Fibroblast of gingiva (primary cell): ENCODE data around the gene PITHD1.
"Not testable (repeated sequence)": the region's sequence is repeated elsewhere in the genome, so short reads cannot be mapped to it uniquely, and the experiment has no call there.

Source experiments
- DNase-seq: peaks from one replicate; pipeline ENCODE4 v3.0.0-alpha.2; 2011; ENCODE audit warnings: low read depth

The PITHD1 gene

DNA sequence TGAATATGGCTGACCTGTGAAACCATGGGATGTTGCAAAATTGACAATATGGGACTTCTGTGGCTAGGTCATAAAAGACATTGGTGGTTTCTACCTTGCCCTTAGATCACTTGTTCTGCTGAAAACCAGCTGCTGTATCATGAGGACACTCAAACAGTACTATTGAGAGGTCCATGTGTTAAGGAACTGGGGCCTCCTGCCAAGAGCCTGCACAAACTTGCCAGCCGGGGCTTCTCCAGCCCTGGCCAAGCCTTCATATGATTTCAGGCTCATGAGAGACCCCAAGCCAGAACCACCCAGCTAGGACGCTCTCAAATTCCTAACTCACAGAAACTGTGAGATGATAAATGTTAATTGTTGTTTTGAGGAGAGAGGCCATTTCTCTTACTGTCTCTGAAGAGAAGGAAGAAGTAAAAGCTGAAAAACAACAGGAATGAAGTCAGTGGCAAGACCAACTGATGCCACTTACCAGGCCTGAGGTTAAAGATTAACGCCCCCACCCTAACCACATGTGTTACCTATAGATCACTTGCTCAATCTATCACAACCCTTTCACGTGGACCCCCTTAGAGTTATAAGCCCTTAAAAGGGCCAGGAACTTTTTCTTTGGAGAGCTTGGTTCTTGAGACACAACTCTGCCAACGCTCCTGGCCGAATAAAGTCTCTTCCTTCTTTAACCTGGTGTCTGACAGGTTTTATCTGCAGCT lies 3.9 kb upstream of the PITHD1 start:
- no peak for DNase-seq

DNA sequence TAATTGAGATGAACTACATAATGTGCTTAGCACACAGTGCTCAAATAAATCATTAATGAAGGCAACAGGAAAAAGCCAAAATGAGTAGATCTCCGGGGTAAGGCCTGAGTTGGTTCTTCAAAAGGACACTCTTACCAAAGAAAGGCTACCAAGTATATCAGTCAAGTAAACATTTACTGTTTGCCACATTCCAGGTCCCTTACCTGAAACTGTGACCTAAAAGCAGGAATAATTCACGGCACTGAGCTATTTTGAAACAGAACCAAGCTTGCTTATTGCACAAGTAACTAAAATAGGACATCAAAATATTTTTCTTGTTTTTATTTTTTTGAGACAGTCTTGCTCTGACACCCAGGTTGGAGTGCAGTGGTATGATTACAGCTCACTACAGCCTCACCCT lies 2.0 kb upstream of the PITHD1 start:
- DNase-seq = no peak

DNA sequence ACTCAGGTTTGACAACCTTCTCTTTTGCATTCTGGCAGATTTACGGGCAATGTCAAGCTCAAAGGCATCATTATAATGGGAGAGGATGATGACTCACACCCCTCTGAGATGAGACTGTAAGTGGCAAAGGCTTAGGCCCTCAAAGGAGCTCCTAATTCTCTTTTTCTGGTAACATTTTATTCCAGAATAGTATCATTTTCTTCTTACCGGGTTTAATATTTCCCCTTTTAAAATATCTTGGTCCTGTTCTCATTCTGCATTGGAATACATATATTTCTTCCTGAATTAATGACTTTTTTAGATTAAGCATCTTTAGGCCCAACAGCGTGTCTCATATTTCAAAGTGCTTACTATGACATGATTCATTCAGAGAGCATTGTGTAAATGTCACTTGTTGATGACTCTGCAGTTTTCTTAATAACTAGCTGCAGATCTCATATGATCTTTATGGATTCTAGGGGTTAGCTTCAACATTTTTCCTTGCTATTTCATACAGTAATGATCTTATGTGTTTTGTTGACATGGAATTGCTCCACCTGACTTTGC lies 1.7 kb downstream of the PITHD1 start:
- peak; percentile 80 for DNase-seq

DNA sequence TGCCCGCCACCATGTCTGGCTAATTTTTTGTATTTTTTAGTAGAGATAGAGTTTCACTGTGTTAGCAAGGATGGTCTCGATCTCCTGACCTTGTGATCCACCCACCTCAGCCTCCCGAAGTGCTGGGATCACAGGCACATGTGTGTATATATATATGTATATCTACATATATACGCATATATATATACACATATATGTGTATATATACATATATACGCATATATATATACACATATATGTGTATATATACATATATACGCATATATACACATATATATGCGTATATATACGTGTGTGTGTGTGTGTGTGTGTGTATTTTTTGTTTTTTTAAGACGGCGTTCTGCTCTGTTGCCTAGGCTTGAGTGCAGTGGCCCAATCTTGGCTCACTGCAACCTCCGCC lies 4.9 kb downstream of the PITHD1 start:
- not testable (repeated sequence) for DNase-seq

DNA sequence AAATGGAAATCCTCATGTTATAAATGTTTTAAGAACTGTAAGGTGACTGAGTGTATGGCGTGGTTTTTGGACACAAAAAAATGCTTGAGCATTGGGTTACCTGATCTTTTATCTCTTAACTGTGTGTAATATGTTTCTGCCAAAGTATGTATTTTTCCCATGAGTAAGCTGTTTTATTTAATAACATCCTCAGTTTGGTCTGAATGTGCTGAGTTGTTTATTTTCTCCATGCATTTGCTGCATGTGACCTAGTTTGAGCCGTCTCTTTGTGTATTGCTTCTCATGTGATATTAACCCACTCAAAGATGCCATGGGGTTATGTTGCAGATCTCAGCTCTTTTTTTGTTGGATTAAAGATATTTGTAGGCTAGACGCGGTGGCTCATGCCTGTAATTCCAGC lies 6.6 kb downstream of the PITHD1 start:
- no peak for DNase-seq

DNA sequence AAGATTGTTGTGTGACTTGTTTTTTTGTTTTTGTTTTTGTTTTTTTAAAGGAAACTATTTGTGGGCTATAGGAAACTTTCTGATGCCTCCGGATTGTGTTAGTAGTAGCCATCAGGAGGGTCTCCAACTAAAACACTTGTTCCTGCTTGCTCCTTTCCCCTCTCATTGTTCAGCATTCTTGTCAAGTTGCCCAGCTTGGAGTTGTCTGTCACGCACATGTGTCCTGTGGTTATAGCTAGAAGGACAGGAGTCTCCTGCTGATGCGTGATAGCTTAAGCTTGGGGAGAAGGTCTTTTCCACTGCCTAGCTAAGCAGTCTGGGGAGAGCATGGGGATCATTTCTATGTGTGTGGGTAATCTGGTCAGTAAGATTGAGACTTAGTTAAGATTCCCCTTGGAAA lies 9.5 kb downstream of the PITHD1 start:
- no peak for DNase-seq

DNA sequence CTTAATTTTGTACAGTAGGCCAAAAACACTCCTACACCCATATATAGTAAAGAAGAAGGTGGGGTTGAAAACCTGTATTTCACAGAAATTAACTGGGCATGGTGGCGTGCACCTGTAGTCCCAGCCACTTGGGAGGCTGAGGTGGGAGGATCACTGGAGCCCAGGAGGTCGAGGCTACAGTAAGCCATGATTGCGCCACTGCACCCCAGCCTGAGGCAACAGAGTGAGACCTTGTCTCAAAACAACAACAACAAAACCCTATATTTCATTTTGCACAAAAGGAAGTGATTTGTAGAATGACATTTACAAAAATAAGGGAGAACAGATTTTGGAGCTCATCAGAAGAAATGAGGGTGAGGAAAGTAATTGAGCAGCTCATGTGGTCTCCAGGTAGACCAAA lies 10.5 kb downstream of the PITHD1 start:
- no peak for DNase-seq

DNA sequence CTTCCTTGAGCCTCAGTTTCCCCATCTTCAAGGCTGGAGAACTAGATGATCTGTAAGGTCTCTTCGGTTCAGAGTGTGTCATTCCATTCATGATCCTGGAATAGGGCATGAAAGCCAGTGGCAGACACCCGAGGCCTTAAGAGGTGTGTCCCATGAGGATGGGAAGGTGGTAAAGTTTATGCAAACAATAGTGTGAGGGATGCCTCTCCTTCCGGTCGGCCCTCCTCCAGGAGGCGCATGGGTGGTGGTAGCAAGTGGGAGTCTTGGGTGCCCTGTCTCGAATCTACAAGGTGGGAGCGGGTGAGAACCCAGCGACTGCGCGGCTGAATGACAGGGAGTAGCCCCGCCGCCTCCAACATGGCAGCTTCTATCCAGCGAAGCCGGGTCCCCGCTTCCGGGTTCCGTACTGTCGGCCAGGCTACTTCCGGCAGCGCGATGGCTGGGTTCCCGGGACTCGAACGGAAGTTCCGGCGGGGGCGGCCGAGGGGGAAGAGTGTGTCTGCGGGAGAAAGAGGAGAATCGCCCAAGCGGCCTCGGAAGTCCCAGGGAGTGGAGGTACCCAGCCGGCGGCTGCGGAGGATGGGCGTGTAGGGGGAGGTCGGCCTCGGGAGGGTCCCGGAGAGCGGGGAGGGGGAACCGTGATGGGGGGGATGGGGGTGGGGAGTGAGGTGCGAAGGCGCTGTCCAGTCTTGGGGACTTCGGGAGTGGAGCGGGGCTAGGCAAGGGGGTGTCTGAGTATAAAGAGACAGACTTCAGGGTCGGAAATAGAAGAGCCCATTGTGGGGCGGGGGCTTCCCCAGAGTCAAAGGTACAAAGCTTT lies 12.7 kb downstream of the PITHD1 start, which contains the start of gene LYPLA2:
Gene LYPLA2, plus strand, starts transcription at position 450 of the 820 bp plus-strand sequence. CDS start 1,538 bp downstream, outside the sequence.
- DNase-seq = peak; percentile 88

DNA sequence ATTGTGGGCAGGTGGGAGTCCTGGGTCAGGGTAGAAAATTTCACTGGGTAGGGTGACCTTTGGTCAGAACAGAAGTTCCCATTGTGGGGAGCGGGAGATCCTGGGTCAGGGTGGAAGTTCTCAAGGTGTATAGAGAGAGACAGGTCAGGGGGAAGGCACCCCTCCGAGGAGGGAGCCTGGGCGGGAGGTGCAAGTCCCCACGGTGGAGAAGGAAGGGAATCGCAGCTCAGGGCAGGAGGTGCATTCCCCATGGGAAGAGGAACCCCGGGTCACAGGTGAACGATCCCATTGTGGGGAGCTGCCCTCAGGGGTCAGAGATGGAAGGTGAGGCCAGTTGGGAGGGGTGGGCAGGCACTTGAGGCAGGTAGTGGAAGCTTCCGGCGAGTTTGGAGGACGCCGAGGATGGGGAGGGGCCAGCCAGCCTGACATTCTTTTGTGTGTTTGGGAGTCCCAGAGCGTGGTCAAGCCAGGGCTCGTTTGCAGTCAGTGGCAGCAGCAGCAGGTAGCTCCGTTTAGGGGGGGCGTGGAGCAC lies 13.4 kb downstream of the PITHD1 start:
- DNase-seq = no peak

DNA sequence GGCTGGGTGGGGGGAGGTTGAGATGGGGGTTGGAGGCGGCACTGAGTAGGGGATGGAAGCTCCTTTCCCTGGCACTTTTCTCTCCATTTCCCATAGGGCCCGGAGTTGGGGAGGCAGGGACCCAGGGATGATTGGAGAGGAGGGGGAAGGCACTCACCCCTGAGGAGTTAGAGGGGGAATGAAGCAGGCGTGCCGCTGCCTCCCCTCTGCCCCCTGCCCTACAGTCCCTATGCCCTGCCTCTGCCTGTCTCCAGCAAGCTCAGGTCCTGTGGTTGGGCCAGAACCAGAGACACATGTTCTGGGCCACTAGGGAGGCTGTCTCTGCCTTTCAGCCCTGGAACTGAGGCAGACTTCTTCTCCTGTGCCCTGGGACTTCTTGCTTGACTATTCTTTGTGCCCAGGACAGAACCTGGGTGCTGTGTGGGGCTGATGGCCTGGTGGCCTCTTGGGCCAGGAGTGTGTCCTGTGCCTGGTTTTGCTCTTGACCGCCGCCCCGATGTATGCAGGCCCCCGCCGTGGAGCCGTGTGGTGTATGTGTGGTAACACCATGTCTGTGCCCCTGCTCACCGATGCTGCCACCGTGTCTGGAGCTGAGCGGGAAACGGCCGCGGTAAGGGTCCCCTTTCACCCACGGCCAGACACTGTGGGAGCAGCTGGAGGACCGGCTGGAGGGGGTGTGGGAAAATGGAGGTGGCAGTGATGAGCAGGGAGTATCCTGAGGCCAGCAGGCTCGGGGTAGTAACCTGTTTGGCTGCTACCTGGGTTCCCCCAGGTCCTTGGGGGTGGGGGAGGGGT lies 14.1 kb downstream of the PITHD1 start:
- no peak for DNase-seq

DNA sequence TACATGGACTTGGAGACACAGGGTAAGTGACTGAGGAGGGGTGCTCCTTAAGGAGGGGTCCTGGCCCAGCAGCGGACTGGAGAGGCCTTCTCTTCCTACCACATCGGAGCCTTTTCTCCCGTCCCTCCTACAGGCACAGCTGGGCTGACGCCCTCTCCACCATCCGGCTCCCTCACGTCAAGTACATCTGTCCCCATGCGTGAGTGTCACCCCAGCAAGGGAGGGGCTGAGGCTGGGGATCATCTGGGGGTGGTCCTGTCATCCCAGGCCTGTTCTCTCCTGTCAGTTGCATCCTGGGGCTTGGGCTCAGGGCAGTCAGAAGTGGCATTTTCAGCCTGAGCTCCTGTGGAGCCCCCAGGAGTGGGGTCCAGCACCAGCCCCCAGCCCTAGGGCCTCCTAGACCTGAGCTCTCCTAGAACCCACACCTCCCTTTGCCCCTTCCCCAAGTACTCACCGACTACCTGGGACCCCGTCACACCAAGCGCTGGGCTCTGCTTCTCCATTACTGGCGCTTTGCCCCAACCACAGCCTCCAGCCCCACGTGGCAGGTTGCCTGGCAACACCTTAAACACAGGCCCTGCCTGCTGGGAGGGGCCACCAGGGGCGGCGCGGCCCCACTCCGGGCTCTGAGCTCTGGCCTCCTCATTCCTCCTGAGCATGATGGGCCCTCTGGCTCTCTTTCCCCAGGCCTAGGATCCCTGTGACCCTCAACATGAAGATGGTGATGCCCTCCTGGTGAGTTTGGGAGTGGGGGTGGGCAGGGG lies 15.0 kb downstream of the PITHD1 start:
- DNase-seq = peak; percentile 24

DNA sequence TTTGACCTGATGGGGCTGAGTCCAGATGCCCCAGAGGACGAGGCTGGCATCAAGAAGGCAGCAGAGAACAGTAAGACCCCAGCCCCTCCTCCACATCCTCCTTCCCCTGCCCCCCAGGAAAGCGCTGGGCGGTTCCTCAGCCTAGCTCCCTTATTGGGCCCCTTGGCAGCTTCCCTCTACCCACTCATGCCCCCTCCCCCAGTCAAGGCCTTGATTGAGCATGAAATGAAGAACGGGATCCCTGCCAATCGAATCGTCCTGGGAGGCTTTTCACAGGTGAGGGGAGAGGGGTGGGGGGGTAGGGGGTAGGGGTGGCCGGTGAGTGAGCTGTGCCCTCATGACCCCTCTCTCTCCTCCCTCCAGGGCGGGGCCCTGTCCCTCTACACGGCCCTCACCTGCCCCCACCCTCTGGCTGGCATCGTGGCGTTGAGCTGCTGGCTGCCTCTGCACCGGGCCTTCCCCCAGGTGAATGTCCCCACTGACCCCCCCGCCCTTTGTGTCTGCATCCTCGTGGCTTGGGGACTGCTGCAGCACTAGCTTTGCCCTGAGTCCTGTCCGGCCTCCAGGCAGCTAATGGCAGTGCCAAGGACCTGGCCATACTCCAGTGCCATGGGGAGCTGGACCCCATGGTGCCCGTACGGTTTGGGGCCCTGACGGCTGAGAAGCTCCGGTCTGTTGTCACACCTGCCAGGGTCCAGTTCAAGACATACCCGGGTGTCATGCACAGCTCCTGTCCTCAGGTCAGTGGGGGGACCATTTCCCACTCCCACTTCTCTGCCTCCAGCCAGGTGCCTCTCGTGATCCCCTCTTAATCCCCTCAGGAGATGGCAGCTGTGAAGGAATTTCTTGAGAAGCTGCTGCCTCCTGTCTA lies 15.9 kb downstream of the PITHD1 start:
- no peak for DNase-seq

DNA sequence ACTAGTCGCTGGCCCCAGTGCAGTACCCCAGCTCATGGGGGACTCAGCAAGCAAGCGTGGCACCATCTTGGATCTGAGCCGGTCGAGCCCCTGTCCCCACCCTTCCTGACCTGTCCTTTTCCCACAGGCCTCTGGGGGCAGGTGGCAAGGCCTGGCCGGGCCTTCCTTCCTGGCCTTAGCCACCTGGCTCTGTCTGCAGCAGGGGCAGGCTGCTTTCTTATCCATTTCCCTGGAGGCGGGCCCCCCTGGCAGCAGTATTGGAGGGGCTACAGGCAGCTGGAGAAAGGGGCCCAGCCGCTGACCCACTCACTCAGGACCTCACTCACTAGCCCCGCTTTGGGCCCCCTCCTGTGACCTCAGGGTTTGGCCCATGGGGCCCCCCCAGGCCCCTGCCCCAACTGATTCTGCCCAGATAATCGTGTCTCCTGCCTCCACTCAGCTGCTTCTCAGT lies 16.5 kb downstream of the PITHD1 start:
- not testable (repeated sequence) for DNase-seq

DNA sequence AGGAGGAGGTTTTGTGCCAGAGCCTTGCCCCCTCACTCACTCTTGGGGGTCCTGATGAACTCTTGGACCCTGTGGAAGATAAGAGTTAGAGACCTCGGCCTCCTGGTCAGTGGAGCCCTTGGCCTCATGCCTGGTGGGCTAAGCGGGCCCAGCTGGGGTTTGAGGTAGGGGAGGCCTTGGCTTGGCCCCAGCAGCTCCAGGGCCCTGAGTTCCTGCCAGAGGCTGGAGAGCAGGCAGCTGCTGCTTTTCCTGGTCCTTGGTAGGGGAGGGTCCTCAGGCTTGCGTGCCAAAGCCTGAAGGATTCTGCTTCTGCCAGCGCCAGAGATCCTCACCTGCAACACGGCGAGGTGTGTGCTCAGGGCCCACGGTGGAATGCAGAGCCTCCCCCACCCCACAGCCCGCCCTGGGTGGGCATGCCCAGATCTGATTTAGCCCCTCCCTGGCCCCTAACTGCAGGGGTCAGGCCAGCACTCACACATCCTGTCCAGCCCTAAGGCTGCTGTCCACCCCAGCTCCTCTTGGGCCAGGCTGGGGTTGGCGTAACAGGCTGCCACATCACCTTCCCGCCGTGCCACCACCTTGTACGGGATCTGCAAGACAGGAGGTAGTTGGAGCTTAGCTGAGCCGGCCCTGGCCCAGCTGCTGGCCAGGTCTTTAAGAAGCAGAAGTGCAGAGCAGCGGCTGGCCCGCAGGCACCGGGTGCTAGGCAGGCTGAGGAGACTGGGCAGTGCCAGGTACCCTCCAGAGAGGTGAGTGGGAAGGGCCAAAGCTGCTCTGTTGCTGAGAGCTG lies 17.7 kb downstream of the PITHD1 start:
- DNase-seq = no peak

DNA sequence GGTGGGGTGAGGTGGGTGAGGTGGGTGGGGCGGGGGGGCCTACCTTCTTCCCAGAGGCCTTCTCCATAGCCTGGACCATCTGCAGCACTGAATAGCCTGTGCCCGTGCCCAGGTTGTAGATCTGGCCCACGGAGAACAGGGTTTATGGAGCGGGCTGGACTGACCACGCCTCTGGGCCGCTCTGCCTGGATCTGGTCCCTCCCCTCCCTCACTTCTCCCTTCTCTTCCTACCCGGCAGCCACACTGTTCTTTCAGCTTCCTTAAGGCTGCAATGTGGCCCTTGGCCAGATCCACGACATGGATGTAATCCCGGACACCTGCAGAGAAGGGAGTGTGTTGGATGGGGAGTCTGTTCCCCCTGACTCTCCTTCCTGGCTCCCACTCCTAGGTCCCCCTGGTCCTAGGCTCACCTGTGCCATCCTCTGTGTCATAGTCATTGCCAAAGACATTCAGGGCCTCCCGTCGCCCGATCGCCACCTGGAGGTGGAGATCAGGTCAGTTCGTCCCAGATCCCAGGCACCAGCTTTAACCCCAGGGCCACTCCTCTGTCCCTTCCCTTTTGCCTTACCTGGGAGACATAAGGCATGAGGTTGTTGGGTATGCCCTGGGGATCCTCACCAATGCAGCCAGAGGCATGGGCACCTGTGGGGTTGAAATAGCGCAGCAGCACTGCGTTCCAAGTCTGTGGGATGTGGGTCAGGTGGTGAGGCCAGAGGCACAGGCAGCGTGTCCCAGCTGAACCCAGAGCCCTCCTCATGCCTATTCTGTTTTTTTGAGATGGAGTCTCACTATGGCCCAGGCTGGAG lies 18.5 kb downstream of the PITHD1 start:
- no peak for DNase-seq

DNA sequence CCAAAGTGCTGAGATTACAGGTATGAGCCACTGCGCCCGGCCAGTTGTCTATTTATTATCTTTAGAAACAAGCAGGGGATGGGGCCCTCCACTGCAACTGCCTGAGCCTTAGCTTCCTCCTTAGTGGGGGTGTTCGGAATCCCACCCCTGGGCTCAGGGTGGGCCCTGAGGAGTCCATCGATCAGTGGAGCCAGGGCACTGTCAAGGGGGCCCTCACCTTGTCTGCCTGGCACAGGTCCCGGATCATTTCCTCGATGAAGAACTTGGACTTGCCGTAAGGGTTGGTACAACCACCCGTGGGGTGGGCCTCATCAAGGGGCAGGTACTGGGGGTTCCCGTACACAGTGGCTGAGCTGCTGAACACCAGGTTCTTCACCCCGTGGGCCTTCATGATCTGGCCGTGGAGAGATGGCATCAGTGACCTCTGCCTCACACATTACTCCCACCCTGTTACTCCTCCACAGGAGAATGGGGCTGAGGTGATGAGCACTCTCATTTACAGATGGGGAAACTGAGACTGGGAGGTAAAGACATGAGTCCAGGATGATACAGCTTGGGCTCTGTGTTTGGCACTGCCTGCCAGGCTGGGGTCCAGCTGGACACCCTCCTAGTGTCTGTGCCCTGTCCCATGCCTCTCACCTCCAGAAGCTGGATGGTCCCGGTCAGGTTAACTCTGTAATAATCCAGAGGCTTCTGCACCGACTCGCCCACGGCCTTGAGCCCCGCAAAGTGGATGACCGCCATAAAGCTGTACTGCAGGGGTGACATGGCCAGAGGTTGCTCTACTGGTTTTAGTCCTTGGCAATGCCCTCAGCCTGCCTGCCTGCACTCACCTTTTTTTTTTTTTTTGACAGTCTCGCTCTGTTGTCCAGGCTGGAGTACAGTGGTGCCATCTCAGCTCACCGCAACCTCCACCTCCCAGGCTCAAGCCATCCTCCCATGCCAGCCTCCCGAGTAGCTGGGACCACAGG lies 19.5 kb downstream of the PITHD1 start:
- no peak for DNase-seq

DNA sequence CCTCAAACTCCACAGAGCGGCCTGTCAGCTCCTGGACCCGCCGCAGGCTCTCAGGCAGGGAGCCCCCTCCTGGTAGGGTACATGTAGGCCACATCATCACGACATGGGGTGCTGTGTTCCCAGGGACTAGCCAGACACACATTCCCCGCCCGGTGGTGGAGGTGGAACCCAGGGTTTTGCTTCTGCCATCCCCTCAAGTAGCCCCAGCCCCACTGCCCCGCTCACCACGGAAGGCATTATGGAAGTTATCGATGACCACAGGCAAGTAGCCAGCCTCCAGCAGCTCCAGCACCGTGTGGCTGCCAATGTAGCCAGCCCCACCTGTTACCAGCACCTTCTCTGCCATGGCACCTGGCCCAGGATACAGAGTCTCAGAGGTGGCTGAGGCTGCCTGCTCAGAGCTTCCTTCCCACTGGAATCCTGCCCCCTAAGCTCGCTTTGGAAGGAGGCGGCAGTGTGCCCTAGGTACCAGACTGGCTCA lies 20.5 kb downstream of the PITHD1 start:
- no peak for DNase-seq
